NCI-H345 (cell line): ENCODE results near the gene TBCK.
"Not testable (repeated sequence)": the region's sequence is repeated elsewhere in the genome, so short reads cannot be mapped to it uniquely, and the experiment has no call there.

Experiments
- DNase-seq: peaks from one replicate; lab custom pipeline; 2025; lab: John Stamatoyannopoulos, UW

Gene TBCK

DNA sequence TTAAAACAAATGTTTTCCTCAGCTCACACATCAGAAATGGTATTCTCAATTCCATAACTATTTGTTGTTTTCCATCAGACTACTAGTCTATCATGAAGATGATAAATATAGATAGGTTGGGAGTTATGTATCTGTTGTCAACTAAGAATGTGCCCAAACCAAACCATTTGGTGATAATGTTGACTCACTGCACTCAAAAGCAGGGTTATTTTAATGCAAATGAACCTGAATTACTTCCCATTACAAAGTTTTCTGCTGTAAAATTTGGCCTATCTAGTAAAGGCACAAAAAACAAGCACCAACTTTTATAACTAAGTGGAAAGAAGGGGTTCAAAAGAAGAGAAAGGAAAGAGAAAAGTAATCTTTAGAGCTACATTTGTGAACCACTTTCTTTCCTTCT, 93.5 kb downstream of the TBCK start:
- no peak for DNase-seq

DNA sequence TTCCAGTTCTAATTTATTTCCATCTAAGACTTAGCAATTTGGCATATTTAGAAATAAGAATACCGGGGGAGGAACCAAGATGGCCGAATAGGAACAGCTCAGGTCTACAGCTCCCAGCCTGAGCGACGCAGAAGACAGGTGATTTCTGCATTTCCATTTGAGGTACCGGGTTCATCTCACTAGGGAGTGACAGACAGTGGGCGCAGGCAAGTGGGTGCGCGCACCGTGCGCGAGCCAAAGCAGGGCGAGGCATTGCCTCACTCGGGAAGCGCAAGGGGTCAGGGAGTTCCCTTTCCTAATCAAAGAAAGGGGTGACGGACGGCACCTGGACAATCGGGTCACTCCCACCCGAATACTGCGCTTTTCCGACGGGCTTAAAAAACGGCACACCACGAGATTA, 102.7 kb downstream of the TBCK start:
- DNase-seq: not testable (repeated sequence)

DNA sequence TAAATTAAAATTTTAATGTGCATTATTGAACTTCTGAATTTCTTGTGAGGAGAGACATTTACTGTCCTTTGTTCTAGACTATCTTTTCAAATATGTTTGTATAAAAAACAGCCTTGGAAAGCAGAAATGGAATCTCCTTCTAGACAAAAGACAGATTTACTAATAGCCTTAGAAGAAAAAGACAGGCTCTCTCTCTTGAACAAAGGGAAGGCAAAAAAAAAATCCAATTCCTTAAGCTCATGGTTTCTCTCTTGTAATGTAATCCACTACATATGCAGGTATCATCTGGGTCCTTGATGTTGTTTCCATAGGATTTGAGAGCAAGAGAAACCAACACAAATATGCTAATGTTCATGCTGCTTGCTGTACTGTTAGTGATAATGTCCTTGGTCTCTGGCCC, 106.0 kb downstream of the TBCK start:
- DNase-seq: no peak

DNA sequence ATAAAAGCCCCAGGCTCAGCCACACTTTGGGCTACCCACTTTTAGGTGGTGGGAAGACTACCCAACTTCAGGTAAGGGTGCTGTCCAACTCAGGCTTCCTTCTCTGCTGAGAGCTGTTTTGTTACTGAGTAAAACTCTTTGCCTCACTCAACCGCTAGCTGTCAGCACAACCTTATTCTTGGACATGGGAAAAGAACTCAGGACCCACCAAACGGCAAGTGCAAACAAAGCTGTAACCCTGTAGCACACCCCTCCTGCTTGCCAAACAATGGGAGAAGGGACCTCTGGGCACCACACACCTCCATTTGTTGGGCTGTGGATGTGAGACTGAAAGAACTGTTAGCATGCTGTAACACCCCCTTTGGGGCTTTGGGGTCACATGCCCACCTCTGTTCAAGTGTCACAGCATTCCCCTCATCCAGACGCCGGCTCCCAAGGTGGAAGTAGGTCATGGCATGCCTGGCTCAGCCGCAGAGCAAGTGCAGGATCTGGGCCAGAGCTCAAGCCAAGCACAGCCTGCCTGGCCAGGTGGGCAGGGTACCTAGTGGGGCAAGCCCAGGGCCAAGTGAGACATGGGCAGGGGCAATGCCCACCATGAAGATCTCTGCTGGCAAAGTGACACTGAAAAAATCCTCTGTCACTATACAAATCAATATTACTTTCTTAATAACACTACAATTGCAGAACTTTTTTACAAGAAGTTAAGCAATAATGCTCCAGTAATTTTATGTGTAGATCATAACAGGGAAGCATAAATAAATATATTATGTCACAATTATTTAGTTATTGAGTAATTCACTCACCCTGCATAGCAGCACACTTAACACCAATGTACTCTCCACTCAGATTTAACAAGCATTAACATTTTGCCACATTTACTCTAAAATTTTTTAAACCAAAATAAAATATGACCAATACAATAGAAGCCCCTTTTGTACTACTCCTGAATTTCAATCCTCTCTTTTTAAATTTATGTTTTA, 107.2 kb downstream of the TBCK start:
- DNase-seq: no peak

DNA sequence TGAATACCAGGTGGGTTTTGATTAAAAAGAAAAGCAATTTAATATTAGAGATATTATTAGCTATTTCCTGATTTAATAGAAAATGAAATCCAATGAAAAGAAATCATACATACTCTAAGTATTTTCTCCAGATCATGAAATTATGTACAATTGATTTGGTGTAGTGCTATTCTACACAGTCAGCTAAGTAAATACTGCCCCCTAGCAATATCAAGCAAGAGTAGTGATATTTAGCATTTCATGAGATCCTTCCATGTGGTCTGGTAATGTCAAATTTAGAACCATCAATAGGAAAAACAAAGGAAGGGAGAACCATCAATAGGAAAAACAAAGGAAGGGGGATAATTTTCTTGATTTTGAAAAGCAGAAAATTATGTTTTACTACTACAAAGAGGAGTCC, 114.6 kb downstream of the TBCK start:
- peak; percentile 8 for DNase-seq

DNA sequence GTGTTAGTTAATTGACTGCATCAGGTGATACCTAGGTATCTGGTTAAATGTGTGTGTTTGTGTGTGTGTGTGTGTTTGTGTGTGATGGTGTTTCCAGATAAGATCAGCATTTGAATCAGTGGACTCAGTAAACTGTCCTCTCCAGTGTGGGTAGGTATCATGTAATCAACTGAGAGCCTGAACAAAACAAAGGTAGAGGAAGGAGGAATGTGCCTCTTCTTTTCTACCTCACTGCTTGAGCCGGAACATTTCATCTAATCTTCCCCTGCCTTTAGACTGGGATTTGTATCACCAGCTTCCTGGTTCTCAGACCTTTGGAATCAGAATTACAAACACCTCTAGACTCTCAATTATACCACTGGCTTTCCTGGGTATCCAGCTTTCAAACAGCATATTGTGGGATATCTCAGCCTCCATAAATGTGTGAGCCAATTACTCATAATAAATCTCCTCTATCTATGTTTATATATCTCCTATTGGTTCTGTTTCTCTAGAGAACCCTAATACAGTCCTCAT, 120.5 kb downstream of the TBCK start:
- DNase-seq: no peak

DNA sequence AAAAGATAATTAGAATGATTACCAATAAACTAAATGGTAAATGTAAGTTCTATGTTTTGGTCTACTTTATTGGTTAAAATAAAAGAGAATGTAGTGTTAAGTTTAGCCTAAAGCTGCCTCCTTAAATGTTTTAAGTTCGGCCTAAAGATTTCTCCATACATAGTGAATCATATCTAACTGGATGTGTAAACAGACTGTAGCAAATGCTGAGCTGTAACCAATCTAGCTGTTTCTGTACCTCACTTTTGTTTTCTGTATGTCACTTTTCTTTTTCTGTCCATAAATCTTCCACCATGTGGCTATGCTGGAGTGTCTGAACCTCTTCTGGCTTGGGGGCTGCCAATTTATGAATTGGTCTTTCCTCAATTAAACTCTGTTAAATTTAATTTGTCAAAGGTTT, 121.2 kb downstream of the TBCK start:
- no peak for DNase-seq

DNA sequence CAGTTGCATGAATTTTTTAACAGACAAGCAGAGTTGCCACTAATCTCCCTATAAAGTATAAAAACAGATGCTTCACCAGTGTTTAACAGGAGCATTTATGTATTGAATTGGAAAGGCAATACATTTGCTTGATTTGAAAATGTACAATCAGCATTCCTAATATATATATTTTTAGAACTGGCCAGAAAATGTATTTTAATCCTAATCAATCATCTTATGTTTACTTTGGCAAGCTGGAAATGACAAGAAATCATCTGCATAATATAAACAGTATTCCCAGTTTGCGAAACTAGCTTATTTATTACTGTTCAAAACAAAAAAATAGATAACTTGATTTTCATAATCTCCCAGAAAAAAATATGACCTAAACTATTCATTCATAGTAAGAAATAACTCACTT, 123.9 kb downstream of the TBCK start:
- no peak for DNase-seq

DNA sequence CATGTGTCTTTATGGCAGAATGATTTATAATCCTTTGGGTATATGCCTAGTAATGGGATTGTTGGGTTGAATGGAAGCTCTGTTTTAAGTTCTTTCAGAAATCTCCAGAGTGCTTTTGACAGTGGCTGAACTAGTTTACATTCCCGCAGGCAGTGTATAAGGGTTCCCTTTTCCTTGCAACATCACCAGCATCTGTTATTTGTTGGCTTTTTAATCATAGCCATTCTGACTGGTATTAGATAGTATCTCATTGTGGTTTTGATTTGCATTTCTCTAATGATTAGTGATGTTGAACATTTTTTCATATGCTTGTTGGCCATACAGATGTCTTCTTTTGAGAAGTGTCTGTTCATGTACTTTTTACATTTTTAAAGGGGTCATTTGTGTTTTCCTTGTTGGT, 129.8 kb downstream of the TBCK start:
- DNase-seq: no peak

DNA sequence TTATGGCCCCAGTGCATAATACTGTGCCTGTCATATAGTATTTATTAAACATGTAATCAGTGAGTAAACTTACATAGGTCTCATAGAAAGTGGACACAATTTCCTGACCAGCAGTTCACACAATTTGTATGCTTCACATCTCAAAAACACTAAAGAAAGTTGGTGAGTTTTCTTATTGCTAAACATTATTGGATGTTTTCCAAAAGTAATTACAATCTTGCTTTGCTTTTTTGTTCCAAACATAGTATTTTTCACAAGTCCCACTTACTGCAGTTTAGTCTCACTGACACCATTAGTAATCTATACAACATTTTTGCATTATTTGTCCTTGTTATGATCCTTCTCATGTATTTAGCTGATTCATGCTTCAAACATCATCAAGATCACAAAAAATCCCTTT, 132.5 kb downstream of the TBCK start:
- DNase-seq: no peak

DNA sequence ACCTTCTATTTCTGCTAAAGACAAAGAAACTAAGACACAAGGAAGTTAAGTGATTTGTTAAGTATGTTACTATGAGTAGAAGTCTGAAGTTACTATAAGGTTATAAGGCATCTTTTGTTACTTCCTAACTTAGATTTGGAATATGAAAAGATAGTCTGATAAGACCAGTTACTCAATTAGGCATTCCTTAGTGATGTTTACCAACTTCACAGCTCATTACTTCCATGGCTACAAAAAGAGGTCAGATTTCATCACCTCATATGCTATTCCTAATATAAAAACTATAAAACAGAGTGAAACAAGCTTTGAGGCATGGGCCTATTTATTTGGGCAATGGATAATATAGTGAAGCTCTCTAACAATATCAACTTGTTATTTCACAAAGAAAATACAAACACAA, 143.1 kb downstream of the TBCK start:
- no peak for DNase-seq

DNA sequence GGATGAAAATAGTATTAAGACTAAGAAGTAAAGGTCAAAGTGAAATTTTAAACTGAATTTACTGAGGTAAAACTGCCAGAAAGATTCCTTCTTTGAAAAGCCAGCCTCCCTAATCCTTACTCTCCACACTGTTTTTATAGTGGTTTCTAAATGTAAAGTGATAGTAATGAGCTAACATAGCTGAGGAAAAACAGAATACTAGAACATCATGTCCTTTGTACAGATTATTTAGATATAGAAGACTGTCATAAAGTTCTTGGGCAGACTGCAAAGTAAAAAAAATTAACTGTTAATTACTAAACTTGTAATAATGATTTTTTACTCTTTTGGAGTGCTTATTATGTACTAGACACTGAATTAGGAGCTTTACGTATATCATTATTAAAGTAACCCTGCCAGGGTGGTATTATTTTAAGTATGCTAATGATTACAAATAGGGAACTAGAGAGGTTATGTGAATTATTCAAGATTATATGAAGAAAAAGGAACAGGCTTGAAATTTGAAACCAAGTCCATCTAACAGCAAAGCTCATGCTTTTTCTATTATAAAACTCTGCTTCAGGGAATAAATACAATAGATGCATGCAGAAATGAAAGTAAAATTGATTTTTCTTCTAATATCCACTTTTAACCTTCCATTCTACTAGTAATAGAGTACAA, 150.5 kb downstream of the TBCK start:
- no peak for DNase-seq

DNA sequence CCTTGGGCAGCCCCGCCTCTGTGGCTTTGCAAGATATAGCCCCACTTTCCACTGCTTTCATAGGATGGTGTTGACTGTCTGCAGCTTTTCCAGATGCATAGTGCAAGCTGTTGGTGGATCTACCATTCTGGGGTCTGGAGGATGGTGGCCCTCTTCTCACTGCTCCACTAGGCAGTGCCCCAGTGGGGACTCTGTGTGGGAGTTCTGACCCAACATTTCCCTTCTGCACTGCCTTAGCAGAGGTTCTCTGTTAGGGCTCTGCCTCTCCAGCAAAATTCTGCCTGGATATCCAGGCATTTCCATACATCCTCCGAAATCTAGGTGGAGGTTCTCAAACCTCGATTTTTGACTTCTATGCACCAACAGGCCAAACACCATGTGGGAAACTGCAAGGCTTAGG, 153.7 kb downstream of the TBCK start:
- no peak for DNase-seq

DNA sequence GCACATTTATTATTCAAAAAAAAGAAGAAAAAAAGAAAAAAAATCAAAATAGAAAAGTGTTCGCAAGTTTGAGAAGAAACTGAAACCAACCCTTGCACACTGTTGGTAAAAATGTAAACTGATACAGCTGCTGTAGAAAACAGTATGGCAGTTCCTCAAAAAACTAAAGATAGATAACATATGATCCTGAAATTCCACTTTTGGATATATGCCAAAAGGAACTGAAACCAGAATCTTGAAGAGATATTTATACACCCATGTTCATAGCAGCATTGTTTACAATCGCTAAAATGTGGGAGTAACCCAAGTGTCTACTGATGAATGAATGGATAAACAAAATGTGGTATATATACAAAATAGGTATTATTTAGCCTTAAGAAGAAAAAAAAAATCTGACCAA, 155.4 kb downstream of the TBCK start:
- no peak for DNase-seq

DNA sequence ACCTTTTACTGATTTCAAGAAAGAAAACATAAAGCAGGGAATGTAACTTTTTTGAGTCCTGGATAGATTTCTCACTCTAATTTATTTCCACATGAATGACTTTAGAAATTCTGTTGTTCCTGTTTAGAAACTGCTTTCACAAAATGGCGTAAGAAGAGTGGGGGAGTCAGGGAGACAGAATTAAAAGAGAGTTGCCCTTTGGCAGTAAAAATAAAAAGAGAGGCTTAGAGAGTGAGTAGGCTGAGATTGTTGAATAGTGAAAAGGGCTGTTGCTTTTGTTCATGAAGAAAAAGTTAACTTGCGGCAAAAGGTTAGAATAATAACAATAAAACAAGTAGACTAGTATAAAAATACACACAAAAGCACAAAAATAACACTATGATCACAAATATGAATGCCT, 166.1 kb downstream of the TBCK start:
- DNase-seq: no peak

DNA sequence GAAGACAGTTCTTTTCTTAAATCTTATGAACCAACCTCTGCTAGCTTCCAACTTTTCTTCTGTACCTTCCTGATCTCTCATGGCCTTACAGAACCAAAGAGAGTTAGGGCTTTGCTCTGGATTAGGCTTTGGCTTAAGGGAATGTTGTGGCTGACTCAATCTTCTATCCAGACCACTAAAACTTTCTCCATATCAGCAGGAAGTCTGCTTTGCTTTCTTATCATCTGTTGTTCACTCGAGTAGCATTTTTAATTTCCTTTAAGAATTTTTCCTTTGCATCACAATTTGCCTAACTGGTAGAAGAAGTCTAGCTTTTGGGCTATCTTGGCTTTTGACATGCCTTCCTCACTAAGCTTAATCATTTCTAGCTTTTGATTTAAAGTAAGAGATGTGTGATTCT, 167.0 kb downstream of the TBCK start:
- no peak for DNase-seq

DNA sequence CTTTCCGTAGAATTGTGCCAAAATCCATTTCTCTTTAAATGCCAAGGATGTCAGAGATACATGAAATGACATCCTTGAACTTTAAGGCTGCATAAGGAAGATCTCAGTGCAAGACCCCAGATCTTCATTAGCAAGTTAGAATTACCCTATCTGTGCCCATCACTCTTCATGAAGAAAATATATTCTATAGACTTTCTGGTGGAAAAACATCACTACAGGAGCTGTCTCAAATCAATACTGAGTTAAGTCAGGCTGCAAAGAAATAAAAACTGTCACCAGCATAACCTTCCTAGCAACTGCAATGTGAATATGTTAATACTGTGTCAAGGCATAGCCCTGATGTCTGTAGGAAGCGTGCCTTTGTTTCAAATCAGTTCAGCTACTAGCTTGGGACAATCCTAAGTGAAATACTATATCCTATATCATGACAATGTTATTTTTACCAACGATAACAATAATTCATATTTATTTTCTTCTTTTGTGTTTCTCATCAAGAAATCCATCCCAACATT, 173.3 kb downstream of the TBCK start:
- DNase-seq: no peak

DNA sequence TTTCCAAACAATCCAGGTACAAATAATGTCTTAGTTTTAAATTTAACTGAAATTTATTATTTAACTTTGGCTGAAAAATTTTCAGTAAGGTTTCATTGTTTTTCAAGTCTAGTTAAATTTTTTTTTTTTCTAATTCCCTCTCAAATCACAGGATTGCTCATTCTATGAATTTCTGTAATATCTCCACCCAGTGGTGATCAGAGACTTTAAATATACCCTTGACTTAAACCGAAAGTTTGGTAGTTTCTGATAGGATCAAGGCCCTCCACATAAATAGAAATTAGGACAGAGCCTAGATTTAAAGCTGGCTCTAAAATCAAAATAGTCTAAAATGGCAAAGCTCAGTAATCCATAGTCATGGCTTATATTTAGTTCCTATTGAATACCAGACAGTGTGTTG, 175.4 kb downstream of the TBCK start:
- no peak for DNase-seq

DNA sequence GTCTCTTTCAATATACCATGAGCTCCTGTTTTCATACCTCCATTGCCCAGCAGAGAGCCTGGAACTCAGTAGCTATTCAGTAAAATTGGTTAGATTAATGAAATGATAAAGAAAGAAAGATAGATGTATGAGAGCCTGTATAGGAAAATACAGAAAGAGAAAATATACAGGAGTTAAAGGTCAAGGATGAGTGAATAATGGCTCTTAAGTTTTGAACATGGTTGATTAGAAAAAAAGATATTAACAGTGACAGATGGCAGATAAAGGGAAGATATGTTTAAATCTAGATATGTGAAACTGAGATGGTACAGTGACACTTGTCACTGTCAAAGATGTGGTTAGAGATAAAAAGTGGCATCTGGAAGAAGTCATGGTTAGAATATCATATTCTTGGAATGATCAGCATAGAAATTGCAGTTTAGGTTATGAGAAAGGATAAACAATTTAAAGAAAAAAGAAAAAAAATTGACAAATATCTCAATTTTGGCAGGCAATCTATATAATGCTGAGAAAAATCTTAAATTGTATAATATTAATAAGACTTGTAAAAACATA, 179.2 kb downstream of the TBCK start:
- DNase-seq: no peak

DNA sequence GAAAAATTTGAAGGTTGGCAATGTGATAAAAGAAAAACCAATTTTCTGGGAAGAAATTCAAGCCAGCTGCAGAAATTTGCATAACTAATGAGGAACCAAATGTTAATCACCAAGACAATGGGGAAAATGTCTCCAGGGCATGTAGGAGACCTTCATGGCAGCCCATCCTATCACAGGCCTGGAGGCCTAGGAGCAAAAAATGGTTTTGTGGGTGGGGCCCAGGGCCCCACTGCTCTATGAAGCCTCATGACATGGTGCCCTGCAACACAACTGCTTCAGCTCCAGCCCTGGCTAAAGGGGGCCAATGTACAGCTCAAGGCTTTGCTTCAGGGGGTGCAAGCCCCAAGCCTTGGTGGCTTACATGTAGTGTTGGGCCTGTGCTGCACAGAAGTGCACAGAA, 184.0 kb downstream of the TBCK start:
- DNase-seq: no peak

DNA sequence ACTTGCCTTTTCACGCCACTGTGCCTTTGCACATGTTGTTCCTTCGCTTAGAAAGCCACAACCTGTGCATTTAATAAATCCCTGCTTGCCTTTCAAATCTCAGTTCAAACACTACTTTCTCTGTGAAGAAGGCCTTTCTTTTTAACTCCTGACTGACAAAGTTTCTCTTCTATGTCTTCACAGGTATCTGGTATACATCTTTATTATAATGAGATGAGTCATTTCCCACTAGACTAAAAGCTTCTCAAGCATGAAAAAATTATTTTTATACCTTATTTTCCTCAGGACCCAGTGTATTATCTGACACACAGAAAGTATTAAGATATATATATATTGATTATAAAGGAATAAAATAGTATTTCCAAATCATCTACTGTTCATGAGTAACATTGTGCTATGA, 189.9 kb downstream of the TBCK start:
- DNase-seq: no peak

DNA sequence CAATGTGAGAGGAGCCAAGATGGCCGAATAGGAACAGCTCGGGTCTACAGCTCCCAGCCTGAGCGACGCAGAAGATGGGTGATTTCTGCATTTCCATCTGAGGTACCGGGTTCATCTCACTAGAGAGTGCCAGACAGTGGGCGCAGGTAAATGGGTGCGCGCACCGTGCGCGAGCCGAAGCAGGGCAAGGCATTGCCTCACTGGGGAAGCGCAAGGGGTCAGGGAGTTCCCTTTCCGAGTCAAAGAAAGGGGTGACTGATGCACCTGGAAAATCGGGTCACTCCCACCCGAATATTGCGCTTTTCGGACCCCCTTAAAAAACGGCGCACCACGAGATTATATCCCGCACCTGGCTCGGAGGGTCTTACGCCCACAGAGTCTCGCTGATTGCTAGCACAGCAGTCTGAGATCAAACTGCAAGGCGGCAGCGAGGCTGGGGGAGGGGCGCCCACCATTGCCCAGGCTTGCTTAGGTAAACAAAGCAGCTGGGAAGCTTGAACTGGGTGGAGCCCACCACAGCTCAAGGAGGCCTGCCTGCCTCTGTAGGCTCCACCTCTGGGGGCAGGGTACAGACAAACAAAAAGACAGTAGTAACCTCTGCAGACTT, 196.0 kb downstream of the TBCK start:
- DNase-seq: not testable (repeated sequence)
